ENCODE results near the gene INSYN1.
"Not testable (repeated sequence)": the region's sequence is repeated elsewhere in the genome, so short reads cannot be mapped to it uniquely, and the experiment has no call there.

INSYN1 gene

DNA sequence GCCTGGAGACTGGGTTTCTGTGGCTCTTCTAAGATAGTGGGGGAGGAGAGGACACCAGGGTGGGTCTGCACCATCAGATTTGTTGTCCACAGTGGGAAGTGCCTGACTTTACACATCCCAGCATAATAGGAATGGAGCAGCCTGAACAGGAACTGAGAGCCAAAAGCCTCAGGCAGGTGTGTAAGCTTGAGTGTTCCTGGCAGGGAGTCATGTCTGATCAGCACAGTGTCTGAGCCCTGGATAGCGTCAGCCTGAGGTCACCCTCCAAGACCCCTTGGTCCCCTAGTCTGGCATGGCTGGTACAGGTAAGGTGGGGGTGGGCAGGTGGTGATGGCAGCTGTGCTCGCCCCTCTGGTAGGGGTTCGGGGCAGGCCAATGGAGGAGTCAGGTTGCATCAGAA, 20.2 kb downstream of the INSYN1 start:
- no peaks in the 10 kb centered on the region for H3K36me3 ChIP-seq (ENCODE audit: control insufficient read depth, insufficient read depth, low read length)
- no peak overlapping the region for H3K4me3 ChIP-seq (ENCODE audit: insufficient read depth, low read depth, low read length)
- no peaks in the 10 kb centered on the region for H3K4me1 ChIP-seq (ENCODE audit: control insufficient read depth, insufficient read depth, low read length)
- no peaks in the 10 kb centered on the region for H3K9me3 ChIP-seq (ENCODE audit: control insufficient read depth, low read length)
- no peak overlapping the region for H3K27ac ChIP-seq (ENCODE audit: insufficient read depth, low read depth, low read length, poor library complexity, severe bottlenecking)
- 89 to 93% methylated on average over 3 of the region's 3 CpGs for WGBS, 2 experiments
- H3K27me3 ChIP-seq (ENCODE audit: control insufficient read depth, insufficient read depth, low read length, poor library complexity, severe bottlenecking) = no peaks in the 10 kb centered on the region

DNA sequence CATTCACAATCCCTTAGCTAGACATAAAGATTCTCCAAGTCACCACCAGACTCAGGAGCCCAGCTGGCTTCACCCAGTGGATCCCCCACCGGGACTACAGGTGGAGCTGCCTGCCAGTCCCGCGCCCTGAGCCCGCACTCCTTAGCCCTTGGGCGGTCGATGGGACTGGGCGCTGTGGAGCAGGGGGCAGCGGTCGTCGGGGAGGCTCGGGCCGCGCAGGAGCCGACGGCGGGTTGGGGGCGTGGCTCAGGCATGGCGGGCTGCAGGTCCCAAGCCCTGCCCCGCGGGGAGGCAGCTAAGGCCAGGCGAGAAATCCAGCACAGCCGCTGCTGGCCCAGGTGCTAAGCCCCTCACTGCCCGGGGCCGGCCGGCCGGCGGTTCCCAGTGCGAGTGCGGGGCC, 21.1 kb downstream of the INSYN1 start:
- not testable (repeated sequence) for H3K4me1 ChIP-seq (ENCODE audit: control insufficient read depth, insufficient read depth, low read length); H3K27ac ChIP-seq (ENCODE audit: insufficient read depth, low read depth, low read length, poor library complexity, severe bottlenecking); H3K27me3 ChIP-seq (ENCODE audit: control insufficient read depth, insufficient read depth, low read length, poor library complexity, severe bottlenecking); H3K4me3 ChIP-seq (ENCODE audit: insufficient read depth, low read depth, low read length); H3K9me3 ChIP-seq (ENCODE audit: control insufficient read depth, low read length); H3K36me3 ChIP-seq (ENCODE audit: control insufficient read depth, insufficient read depth, low read length)
- 90 to 91% methylated on average over 29 of the region's 29 CpGs for WGBS, 2 experiments

DNA sequence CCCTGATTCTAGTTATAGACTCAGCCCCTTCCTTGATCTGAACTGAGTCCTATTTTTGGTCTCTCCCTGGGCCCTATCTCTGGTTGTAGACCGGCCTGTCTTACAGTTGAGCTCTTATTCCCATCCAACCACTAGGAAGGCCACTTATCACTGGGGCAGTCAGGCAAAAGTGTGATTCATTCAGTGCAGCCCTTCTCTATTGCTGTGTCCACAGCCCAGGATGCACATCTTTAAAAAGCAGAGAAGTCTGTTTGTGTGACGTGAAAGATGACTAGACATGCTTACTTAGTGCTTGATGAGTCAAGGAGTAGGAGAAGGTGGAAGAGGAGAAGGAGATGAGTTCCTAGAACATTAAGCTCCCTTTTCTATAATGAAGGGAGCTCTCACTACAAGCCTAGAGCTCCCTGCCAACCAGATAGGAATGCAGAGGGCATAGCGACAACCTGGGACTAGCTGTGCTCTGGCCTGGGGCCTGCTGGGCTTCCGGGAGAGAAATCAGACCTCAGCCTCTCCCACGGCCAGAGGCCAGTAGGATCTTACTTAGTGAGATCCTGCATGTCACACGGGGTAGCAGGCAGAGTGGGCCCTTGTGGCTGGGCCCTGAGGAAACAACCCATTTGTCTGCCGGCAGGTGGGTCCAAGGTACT, 25.7 kb downstream of the INSYN1 start:
- Histone ChIP-seq H3K27me3 (ENCODE audit: control insufficient read depth, insufficient read depth, low read length, poor library complexity, severe bottlenecking) (no peaks in the 10 kb centered on the region), H3K36me3 (ENCODE audit: control insufficient read depth, insufficient read depth, low read length) (no peaks in the 10 kb centered on the region), H3K9me3 (ENCODE audit: control insufficient read depth, low read length) (no peaks in the 10 kb centered on the region), H3K4me3 (ENCODE audit: insufficient read depth, low read depth, low read length) (no peak overlapping the region), H3K27ac (ENCODE audit: insufficient read depth, low read depth, low read length, poor library complexity, severe bottlenecking) (no peak overlapping the region), H3K4me1 (ENCODE audit: control insufficient read depth, insufficient read depth, low read length) (peaks cover 16% of the 10 kb centered on the region)
- WGBS, 2 experiments = 91% methylated on average over 7 of the region's 7 CpGs

DNA sequence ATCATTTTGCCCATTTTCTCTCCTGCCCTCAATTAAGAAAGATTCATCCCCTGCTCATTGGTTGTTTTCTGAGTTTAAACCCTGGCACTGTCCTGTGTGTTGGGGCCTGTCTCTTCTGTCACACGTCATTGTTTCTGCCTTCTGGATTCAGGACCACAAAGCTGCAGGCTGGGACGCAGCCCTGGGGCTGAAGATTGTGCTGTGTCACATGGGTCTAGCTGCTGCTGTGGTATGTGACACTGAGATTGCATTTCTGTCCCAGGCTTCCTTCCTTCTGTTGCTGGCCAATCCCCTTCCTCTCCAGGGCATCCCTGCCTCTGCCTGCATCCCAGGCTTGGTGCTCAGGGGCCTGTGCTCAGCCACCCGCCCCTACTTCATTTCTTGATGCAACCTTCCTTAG, 28.9 kb downstream of the INSYN1 start:
- 73 to 79% methylated on average over 3 of the region's 3 CpGs for WGBS, 2 experiments
- Histone ChIP-seq H3K27me3 (ENCODE audit: control insufficient read depth, insufficient read depth, low read length, poor library complexity, severe bottlenecking) (no peaks in the 10 kb centered on the region), H3K4me1 (ENCODE audit: control insufficient read depth, insufficient read depth, low read length) (peaks cover 16% of the 10 kb centered on the region), H3K27ac (ENCODE audit: insufficient read depth, low read depth, low read length, poor library complexity, severe bottlenecking) (no peak overlapping the region), H3K4me3 (ENCODE audit: insufficient read depth, low read depth, low read length) (no peak overlapping the region), H3K36me3 (ENCODE audit: control insufficient read depth, insufficient read depth, low read length) (no peaks in the 10 kb centered on the region), H3K9me3 (ENCODE audit: control insufficient read depth, low read length) (no peaks in the 10 kb centered on the region)

DNA sequence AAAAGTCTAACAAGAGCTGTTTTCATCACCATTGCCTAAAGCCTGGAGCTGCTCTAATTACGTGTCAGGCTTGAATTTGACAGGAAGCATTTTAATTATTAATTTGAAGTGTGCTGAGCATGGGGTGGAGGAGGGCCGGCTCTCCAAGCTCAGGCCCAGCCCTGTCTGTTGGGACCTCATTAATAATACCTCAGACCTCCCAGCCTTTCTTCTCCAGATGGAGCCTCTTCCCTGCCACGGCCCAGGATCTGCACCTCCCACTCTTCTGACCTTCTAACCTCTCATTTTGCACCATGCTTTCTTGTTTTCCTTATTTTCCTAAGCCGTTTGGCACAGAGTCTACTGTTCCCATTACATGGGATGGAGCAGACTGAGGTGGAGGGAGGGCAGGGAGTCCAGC, 30.0 kb downstream of the INSYN1 start:
- H3K36me3 ChIP-seq (ENCODE audit: control insufficient read depth, insufficient read depth, low read length) = no peaks in the 10 kb centered on the region
- peaks cover 16% of the 10 kb centered on the region for H3K4me1 ChIP-seq (ENCODE audit: control insufficient read depth, insufficient read depth, low read length)
- H3K27me3 ChIP-seq (ENCODE audit: control insufficient read depth, insufficient read depth, low read length, poor library complexity, severe bottlenecking) = no peaks in the 10 kb centered on the region
- H3K4me3 ChIP-seq (ENCODE audit: insufficient read depth, low read depth, low read length) = no peak overlapping the region
- WGBS, 2 experiments = 72 to 87% methylated on average over 4 of the region's 4 CpGs
- H3K27ac ChIP-seq (ENCODE audit: insufficient read depth, low read depth, low read length, poor library complexity, severe bottlenecking) = no peak overlapping the region
- H3K9me3 ChIP-seq (ENCODE audit: control insufficient read depth, low read length) = no peaks in the 10 kb centered on the region

DNA sequence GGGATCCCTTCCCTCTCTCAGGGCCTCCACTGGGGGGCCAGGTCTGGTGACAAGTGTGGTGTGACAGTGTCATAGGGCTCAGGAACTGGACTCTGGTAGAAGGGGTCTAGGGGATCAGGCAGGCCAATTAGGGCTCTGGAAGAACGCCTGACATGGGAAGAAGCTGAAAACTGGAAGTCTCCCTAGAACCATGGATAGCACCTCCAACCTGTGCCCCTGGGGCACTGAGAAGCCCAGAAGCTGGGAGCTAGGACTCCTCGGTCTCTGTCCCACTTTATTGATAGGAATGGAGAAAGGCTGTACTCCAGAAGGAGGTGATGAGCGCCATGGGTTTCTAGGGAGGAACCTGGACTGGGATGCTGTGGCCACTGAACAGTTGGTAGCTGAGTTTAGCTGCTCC, 30.7 kb downstream of the INSYN1 start:
- H3K36me3 ChIP-seq (ENCODE audit: control insufficient read depth, insufficient read depth, low read length) = no peaks in the 10 kb centered on the region
- no peaks in the 10 kb centered on the region for H3K9me3 ChIP-seq (ENCODE audit: control insufficient read depth, low read length)
- no peaks in the 10 kb centered on the region for H3K27me3 ChIP-seq (ENCODE audit: control insufficient read depth, insufficient read depth, low read length, poor library complexity, severe bottlenecking)
- H3K4me1 ChIP-seq (ENCODE audit: control insufficient read depth, insufficient read depth, low read length) = peaks cover 16% of the 10 kb centered on the region
- WGBS, 2 experiments = 92 to 93% methylated on average over 3 of the region's 3 CpGs
- H3K4me3 ChIP-seq (ENCODE audit: insufficient read depth, low read depth, low read length) = no peak overlapping the region
- no peak overlapping the region for H3K27ac ChIP-seq (ENCODE audit: insufficient read depth, low read depth, low read length, poor library complexity, severe bottlenecking)

DNA sequence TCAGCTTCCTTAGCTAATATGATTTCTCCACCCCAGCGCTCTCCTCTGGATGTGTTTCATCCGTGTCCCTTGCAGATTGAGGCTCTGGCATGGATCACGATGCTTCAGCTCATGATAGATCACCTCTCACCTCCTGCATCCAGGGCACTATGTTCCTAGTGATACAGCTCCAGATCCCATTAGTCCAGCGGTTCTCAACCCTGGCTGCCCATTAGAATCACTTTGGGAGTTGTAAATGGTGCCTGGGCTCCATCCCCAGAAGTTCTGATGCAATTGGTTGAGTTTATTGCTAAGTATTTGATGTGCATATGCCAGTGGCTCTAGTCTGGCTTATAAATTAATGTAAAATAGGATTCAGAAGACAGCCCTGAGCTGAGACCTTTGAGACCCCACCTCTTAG, 34.5 kb downstream of the INSYN1 start:
- no peak overlapping the region for H3K4me3 ChIP-seq (ENCODE audit: insufficient read depth, low read depth, low read length)
- WGBS, 2 experiments = 94 to 97% methylated on average over 4 of the region's 4 CpGs
- H3K27me3 ChIP-seq (ENCODE audit: control insufficient read depth, insufficient read depth, low read length, poor library complexity, severe bottlenecking) = no peaks in the 10 kb centered on the region
- H3K27ac ChIP-seq (ENCODE audit: insufficient read depth, low read depth, low read length, poor library complexity, severe bottlenecking) = no peak overlapping the region
- H3K4me1 ChIP-seq (ENCODE audit: control insufficient read depth, insufficient read depth, low read length) = peaks cover 7% of the 10 kb centered on the region
- H3K36me3 ChIP-seq (ENCODE audit: control insufficient read depth, insufficient read depth, low read length) = no peaks in the 10 kb centered on the region
- H3K9me3 ChIP-seq (ENCODE audit: control insufficient read depth, low read length) = no peaks in the 10 kb centered on the region

DNA sequence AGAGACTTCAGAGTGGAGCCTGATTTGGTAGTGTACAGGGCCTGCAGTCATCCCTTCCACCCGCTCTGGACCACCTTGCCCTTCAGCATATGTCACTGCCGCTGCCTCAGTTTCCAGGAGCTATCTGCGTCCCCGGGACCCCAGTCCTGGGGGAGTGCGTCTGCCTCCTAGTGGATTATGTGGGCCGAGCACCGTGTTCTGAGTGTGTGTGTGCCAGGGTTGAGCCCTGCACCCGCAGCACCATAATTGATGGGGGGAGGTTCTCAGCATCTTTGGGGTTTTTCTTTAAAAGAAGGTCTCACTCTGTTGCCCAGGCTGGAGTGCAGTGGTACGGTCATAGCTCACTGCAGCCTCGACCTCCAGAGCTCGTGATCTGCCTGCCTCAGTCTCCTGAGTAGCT, 35.3 kb downstream of the INSYN1 start:
- peaks cover 5% of the 10 kb centered on the region for H3K36me3 ChIP-seq (ENCODE audit: control insufficient read depth, insufficient read depth, low read length)
- H3K4me3 ChIP-seq (ENCODE audit: insufficient read depth, low read depth, low read length) = no peak overlapping the region
- 66 to 68% methylated on average over 10 to 11 of the region's 11 CpGs for WGBS, 2 experiments
- no peaks in the 10 kb centered on the region for H3K9me3 ChIP-seq (ENCODE audit: control insufficient read depth, low read length)
- H3K4me1 ChIP-seq (ENCODE audit: control insufficient read depth, insufficient read depth, low read length) = peaks cover under 1% of the 10 kb centered on the region
- H3K27ac ChIP-seq (ENCODE audit: insufficient read depth, low read depth, low read length, poor library complexity, severe bottlenecking) = no peak overlapping the region
- H3K27me3 ChIP-seq (ENCODE audit: control insufficient read depth, insufficient read depth, low read length, poor library complexity, severe bottlenecking) = no peaks in the 10 kb centered on the region

DNA sequence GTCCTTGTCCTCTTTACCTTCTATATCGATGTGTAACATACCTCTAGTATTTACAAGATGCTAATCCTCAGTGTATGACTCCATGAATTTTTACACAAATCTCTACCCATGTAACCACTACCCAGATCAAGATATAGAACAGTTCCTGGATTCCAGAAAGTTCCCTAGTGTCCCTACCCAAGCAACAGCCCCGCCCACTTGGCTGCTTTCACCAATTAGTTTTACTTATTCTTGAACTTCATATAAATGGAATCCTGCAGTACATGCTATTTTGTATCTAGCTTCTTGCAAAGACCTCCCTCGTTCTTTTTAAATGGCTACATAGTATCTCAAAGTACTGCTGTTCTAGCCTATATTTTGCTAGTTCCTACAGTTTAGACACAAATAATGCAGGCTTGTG, 35.9 kb downstream of the INSYN1 start:
- peaks cover 11% of the 10 kb centered on the region for H3K36me3 ChIP-seq (ENCODE audit: control insufficient read depth, insufficient read depth, low read length)
- WGBS, 2 experiments = 90% methylated on average over 3 of the region's 3 CpGs
- H3K4me3 ChIP-seq (ENCODE audit: insufficient read depth, low read depth, low read length) = no peak overlapping the region
- H3K9me3 ChIP-seq (ENCODE audit: control insufficient read depth, low read length) = no peaks in the 10 kb centered on the region
- H3K27me3 ChIP-seq (ENCODE audit: control insufficient read depth, insufficient read depth, low read length, poor library complexity, severe bottlenecking) = no peaks in the 10 kb centered on the region
- no peaks in the 10 kb centered on the region for H3K4me1 ChIP-seq (ENCODE audit: control insufficient read depth, insufficient read depth, low read length)
- H3K27ac ChIP-seq (ENCODE audit: insufficient read depth, low read depth, low read length, poor library complexity, severe bottlenecking) = no peak overlapping the region

DNA sequence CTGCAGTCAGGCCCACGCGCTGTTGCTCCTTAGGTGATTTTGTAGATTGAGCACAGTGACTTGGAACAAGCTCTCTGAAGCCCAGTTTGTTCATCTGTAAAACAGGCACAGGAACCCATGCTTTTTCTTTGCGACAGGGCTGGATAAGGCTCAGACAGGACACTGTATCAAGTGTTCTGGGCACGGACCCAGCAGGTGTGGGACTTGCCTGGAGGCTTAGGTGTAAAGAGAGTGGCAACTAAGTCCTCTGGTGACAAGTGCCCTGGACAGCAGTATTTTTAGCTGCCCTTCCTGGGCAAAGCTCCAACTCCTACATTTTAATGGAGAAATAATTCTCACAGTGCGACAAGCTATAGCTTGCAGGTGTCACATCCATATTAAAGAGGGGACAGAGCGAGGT, 36.7 kb downstream of the INSYN1 start:
- Histone ChIP-seq H3K27ac (ENCODE audit: insufficient read depth, low read depth, low read length, poor library complexity, severe bottlenecking) (no peak overlapping the region), H3K4me3 (ENCODE audit: insufficient read depth, low read depth, low read length) (no peak overlapping the region), H3K36me3 (ENCODE audit: control insufficient read depth, insufficient read depth, low read length) (peaks cover 14% of the 10 kb centered on the region), H3K9me3 (ENCODE audit: control insufficient read depth, low read length) (no peaks in the 10 kb centered on the region), H3K27me3 (ENCODE audit: control insufficient read depth, insufficient read depth, low read length, poor library complexity, severe bottlenecking) (no peaks in the 10 kb centered on the region), H3K4me1 (ENCODE audit: control insufficient read depth, insufficient read depth, low read length) (no peaks in the 10 kb centered on the region)
- WGBS, 2 experiments = 89 to 94% methylated on average over 6 of the region's 6 CpGs

DNA sequence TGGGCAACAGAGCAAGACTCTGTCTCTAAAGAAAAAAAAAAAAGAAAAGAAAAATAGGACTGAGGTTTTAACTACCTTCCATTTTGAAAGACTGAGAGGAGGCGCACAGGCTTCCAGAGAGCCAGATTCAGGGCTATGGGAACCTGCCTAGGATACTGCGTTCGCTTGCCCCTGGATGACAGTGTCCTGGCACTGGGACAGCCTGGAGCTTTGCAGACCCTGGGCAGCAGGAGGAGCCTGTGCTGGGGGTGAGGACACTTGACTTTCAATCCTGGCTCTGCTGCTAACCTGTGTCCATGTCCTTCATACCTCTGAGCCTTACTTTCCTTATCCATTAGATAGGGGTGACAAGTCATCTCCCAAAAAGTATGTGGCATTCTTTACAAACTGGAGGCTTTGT, 37.7 kb downstream of the INSYN1 start:
- Histone ChIP-seq H3K4me3 (ENCODE audit: insufficient read depth, low read depth, low read length) (no peak overlapping the region), H3K36me3 (ENCODE audit: control insufficient read depth, insufficient read depth, low read length) (peaks cover 14% of the 10 kb centered on the region), H3K4me1 (ENCODE audit: control insufficient read depth, insufficient read depth, low read length) (no peaks in the 10 kb centered on the region), H3K27ac (ENCODE audit: insufficient read depth, low read depth, low read length, poor library complexity, severe bottlenecking) (no peak overlapping the region), H3K9me3 (ENCODE audit: control insufficient read depth, low read length) (no peaks in the 10 kb centered on the region), H3K27me3 (ENCODE audit: control insufficient read depth, insufficient read depth, low read length, poor library complexity, severe bottlenecking) (no peaks in the 10 kb centered on the region)
- WGBS, 2 experiments = 90 to 98% methylated on average over 3 of the region's 3 CpGs

Measured in ectodermal cell (in vitro differentiated cells).